ENCODE data around the gene ZMYND11.

DNA sequence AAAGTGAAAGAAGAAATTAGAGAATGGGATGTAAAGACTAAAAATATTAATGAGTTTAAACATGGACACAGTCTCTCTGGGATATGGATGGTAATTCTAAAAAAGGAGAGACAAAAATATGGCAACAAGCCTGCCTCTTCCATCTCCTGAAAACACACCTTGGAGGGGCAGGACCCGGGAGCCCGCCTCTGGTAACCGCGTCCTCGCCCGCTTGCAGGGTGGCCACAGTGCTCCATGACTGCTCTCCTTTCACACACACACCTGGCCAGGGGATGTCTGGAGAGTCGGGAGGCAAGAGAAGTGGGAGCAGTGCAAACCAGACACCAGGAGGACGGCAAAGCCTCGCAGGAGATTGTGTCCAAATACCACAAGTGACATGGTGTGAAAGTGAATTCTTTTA lies 166.3 kb downstream of the ZMYND11 start:
- TF ChIP-seq CTCF (IDR thresholded peaks at IDR 0.05 in 8 of 11, conservative IDR thresholded peaks at IDR 0.05 in 3 of 11) (no peak), POLR2AphosphoS5 (IDR thresholded peaks at IDR 0.05) (no peak), POLR2A (IDR thresholded peaks at IDR 0.05) (no peak)
